Natural killer cell (primary cell): ENCODE data around the gene GALK1. TPM values are rescaled to one million over a fixed set of nuclear protein-coding genes. Genes with fewer than 3 reads are reported as not detected.

ENCODE experiments used
- ATAC-seq, 3 donors: fragments of 150-1000 bp in 2 of 3; fragments of 200-7000 bp in 1 of 3; cut with Tn5 transposase; 1 replicate in 1 of 3; 2 replicates in 2 of 3; pipeline ENCODE4 v1.10.0; 2021; ENCODE audit warnings: mild to moderate bottlenecking in 2 of 3, moderate library complexity in 2 of 3
- DNase-seq, 2 donors: peaks; one replicate each; pipeline versions ENCODE4 v3.0.0 to v3.0.0-alpha.2; 2013 to 2021; ENCODE audit warnings: mixed read lengths in 1 of 2
- H3K27ac ChIP-seq: one replicate; pipeline ENCODE4 v1.5.1; 2013; ENCODE audit warnings: mild to moderate bottlenecking, low read length
- H3K27me3 ChIP-seq: one replicate; pipeline ENCODE4 v1.6.1; 2013; ENCODE audit warnings: low read length; ENCODE audit not compliant: control insufficient read depth, insufficient read depth
- H3K36me3 ChIP-seq: one replicate; pipeline ENCODE4 v1.6.1; 2013; ENCODE audit warnings: low read length; ENCODE audit not compliant: control insufficient read depth, insufficient read depth
- H3K4me1 ChIP-seq: one replicate; pipeline ENCODE4 v1.6.1; 2013; ENCODE audit warnings: low read length; ENCODE audit not compliant: control insufficient read depth, insufficient read depth
- H3K4me3 ChIP-seq: one replicate; pipeline ENCODE4 v1.5.1; 2013; ENCODE audit warnings: low read length
- H3K9me3 ChIP-seq: one replicate; pipeline ENCODE4 v1.6.1; 2013; ENCODE audit warnings: low read length; ENCODE audit not compliant: control insufficient read depth, insufficient read depth
- H3K27ac Mint-ChIP-seq, 2 donors: one replicate each; pipeline ENCODE4 v1.8.0; 2022; ENCODE audit warnings: mild to moderate bottlenecking in 2 of 2, mixed read lengths in 2 of 2, moderate library complexity in 1 of 2
- H3K27me3 Mint-ChIP-seq, 2 donors: one replicate each; pipeline ENCODE4 v1.8.0; 2022; ENCODE audit warnings: low read depth in 2 of 2, mixed read lengths in 2 of 2
- H3K36me3 Mint-ChIP-seq: one replicate; pipeline ENCODE4 v1.8.0; 2022; ENCODE audit warnings: mixed read lengths
- H3K4me1 Mint-ChIP-seq, 2 donors: one replicate each; pipeline ENCODE4 v1.8.0; 2022; ENCODE audit warnings: mixed read lengths in 2 of 2
- H3K4me3 Mint-ChIP-seq: one replicate; pipeline ENCODE4 v1.8.0; 2022; ENCODE audit warnings: mild to moderate bottlenecking, moderate library complexity, mixed read lengths
- H3K9me3 Mint-ChIP-seq, 2 donors: one replicate each; pipeline ENCODE4 v1.8.0; 2022; ENCODE audit warnings: mixed read lengths in 2 of 2
- WGBS: methylation state at CpG from one replicate; pipeline ENCODE4 v1.1.7; 2013; ENCODE audit warnings: missing lambda C conversion rate; ENCODE audit not compliant: insufficient coverage; 5-methylcytosine and 5-hydroxymethylcytosine counted together
- intact Hi-C: fragments of 100-400 bp; cut with micrococcal nuclease; formaldehyde crosslinking; loops from one replicate; pipeline ENCODE4 v1.14.2; 2022
- total RNA-seq, 4 donors: library from RNA; stranded (reverse); fragments of 120-200 nt in 1 of 4; gene quantifications; one replicate each; pipeline versions ENCODE4 v1.2.3 to v1.2.4, GENCODE V29; 2013 to 2022
- TF ChIP-seq, protein P1 (sequence below): fragments of 200-600 bp; IDR thresholded peaks from one replicate; pipeline ENCODE4 v1.8.0; 2022; ENCODE audit warnings: antibody characterized with exemption

Gene GALK1
- total RNA-seq, 3 donors from 2014 or later (not counting 1 experiment from before 2014, with no cell fraction given), result 11.9 to 15.9 (median 12.6) TPM

DNA sequence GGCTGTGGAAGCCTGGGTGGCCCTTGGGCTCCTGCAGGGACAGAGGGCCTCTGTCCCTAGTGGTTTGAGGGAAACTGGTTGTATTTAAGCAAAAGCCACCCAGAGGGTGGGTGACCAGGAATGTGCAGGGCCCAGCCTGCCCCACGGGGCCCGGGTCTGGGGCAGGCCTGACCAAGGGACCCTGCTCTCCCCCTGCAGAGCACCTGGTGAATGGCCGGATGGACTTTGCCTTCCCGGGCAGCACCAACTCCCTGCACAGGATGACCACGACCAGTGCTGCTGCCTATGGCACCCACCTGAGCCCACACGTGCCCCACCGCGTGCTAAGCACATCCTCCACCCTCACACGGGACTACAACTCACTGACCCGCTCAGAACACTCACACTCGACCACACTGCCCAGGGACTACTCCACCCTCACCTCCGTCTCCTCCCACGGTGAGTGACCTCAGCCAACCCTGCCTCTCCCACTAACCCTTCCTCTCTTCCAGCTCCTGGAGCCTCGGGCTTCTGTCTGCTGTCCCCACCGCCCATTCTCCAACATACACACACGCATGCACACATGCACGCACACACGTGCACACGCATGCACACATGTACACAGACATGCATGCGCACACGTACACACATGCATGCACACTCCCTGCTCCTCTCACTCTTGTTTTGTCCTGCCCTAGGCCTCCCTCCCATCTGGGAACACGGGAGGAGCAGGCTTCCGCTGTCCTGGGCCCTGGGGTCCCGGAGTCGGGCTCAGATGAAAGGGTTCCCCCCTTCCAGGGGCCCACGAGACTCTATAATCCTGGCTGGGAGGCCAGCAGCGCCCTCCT, 10.4 kb downstream of the GALK1 start:
- H3K27ac Mint-ChIP-seq, result peak overlapping the region in 1 of 2 donors; percentile 71
- peak overlapping the region; percentile 77 for H3K4me3 Mint-ChIP-seq
- H3K27ac ChIP-seq, result no peak overlapping the region
- TF ChIP-seq, protein P1, sequence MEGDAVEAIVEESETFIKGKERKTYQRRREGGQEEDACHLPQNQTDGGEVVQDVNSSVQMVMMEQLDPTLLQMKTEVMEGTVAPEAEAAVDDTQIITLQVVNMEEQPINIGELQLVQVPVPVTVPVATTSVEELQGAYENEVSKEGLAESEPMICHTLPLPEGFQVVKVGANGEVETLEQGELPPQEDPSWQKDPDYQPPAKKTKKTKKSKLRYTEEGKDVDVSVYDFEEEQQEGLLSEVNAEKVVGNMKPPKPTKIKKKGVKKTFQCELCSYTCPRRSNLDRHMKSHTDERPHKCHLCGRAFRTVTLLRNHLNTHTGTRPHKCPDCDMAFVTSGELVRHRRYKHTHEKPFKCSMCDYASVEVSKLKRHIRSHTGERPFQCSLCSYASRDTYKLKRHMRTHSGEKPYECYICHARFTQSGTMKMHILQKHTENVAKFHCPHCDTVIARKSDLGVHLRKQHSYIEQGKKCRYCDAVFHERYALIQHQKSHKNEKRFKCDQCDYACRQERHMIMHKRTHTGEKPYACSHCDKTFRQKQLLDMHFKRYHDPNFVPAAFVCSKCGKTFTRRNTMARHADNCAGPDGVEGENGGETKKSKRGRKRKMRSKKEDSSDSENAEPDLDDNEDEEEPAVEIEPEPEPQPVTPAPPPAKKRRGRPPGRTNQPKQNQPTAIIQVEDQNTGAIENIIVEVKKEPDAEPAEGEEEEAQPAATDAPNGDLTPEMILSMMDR, result no peak
- no peak overlapping the region for H3K4me3 ChIP-seq
- H3K36me3 Mint-ChIP-seq, result no peaks in the 10 kb centered on the region
- WGBS, result 85% methylated on average over 27 of the region's 27 CpGs
- DNase-seq, result no peak
- H3K9me3 ChIP-seq, result no peaks in the 10 kb centered on the region
- H3K9me3 Mint-ChIP-seq, result no peaks in the 10 kb centered on the region
- H3K4me1 ChIP-seq, result peaks cover 31% of the 10 kb centered on the region
- intact Hi-C loops, result no loop called here
- peaks cover 11 to 14% of the 10 kb centered on the region in 2 donors for H3K4me1 Mint-ChIP-seq
- H3K36me3 ChIP-seq, result peaks cover under 1% of the 10 kb centered on the region
- H3K27me3 Mint-ChIP-seq, result no peaks in the 10 kb centered on the region
- H3K27me3 ChIP-seq, result no peaks in the 10 kb centered on the region
- ATAC-seq, result no peak

DNA sequence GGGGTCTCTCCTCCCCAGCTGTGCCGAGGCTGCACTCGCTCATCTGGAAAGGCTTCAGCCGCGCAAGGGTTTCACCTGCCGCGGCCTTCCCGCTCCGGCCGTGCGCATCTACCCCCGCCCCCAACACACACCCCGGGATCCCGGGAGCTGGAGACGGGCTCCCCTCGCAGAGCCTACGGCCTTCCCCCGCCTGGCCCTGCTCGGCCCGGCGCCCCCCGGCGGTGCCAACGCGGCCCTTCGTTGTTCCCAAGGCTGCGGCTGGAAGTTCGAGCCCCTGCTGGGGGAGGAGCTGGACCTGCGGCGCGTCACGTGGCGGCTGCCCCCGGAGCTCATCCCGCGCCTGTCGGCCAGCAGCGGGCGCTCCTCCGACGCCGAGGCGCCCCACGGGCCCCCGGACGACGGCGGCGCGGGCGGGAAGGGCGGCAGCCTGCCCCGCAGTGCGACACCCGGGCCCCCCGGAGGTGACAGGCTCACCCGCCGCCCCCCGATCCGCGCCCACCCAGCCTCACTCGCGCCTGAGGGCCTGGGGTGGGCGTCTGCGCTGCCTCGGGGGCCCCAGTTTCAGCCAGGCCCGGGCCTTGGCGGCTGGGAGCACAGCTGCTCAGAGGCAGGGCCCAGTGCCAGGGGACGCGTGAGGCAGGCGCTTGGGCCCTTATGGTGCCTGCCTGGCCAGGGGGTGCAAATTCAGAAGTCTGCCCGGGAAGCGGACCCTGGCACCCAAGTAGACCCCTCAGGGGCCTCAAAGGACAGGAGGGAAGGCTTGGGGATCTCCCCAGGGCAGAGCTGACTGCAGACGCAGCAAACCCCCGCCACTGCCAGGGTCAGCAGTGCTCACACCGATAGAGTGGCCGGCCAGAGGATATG, 11.2 kb downstream of the GALK1 start:
- H3K27ac ChIP-seq, result no peak overlapping the region
- TF ChIP-seq, protein P1, result peak; percentile 72
- Mint-ChIP-seq H3K36me3 (no peaks in the 10 kb centered on the region), H3K27ac (no peak overlapping the region), H3K9me3 (no peaks in the 10 kb centered on the region), H3K4me1 (peaks cover 11 to 14% of the 10 kb centered on the region in 2 donors), H3K27me3 (no peaks in the 10 kb centered on the region), H3K4me3 (no peak overlapping the region)
- H3K4me1 ChIP-seq, result peaks cover 33% of the 10 kb centered on the region
- ATAC-seq, result peak; percentile 85 to 91 (median 90)
- WGBS, result 7% methylated on average over 76 of the region's 76 CpGs
- no peaks in the 10 kb centered on the region for H3K27me3 ChIP-seq
- no peaks in the 10 kb centered on the region for H3K9me3 ChIP-seq
- DNase-seq, result peak; percentile 74 to 88
- intact Hi-C loops, result no loop called here
- peak overlapping the region; percentile 39 for H3K4me3 ChIP-seq
- H3K36me3 ChIP-seq, result no peaks in the 10 kb centered on the region

DNA sequence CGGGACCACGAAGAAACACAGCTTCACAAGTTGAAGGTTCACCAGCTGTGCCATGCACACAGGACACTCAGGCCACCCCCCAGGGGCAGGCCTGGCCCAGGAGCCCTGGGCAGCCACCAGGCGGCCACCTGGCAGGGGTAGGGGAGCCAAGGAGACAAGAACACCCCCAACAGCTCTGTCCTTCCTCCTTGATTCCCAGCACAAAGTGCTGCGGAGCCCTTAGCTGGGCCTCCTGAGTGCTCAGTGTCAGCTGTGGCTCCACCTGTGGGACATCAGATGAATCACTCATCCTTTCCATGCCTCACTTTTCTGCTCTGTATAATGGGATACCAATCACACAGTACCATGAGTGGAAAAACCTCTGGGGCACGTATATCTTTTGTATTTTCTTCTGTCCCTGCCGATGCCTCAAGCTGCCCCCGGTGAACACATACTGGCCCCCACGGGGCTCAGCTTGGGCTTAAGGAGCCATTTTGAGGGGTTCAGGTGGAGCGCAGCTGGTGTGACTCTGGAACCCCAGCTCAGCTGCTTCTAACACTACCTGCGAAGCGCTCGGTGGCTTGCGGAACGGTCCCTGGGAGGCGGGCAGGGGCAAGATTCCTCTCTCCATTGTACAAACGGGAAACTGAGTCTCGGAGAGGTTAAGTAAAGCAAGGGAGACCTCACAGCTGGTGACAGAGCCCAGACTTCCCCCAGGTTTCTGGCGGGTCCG, 12.0 kb downstream of the GALK1 start:
- no peaks in the 10 kb centered on the region for H3K36me3 ChIP-seq
- intact Hi-C loops, result no loop called here
- DNase-seq (peak in 1 of 2 donors; percentile 42), ATAC-seq (no peak)
- H3K9me3 Mint-ChIP-seq, result no peaks in the 10 kb centered on the region
- no peaks in the 10 kb centered on the region for H3K27me3 ChIP-seq
- peak overlapping the region; percentile 39 for H3K4me3 ChIP-seq
- H3K4me1 Mint-ChIP-seq, result peaks cover 11 to 15% of the 10 kb centered on the region in 2 donors
- H3K4me1 ChIP-seq, result peaks cover 34% of the 10 kb centered on the region
- TF ChIP-seq, protein P1, result no peak
- no peak overlapping the region for H3K27ac ChIP-seq
- no peak overlapping the region for H3K27ac Mint-ChIP-seq
- H3K27me3 Mint-ChIP-seq, result peaks cover 0 to under 1% of the 10 kb centered on the region in 2 donors
- 65% methylated on average over 19 of the region's 19 CpGs for WGBS
- peak overlapping the region; percentile 69 for H3K4me3 Mint-ChIP-seq
- H3K36me3 Mint-ChIP-seq, result no peaks in the 10 kb centered on the region
- no peaks in the 10 kb centered on the region for H3K9me3 ChIP-seq
